IPS DF 4.7 (cell line): ENCODE results near the gene JOSD2.

Experiments used
- DNase-seq: peaks from one replicate; pipeline ENCODE4 v3.0.0-alpha.2; 2013; ENCODE audit warnings: low spot score; ENCODE audit errors: extremely low read depth

The JOSD2 gene

GRCh38 chr19:50514346-50515167 is 3.6 kb upstream of the JOSD2 start:
- DNase-seq: no peak

GRCh38 chr19:50513746-50514345 is 2.9 kb upstream of the JOSD2 start, which contains the start of gene ASPDH:
Gene ASPDH, minus strand, starts transcription at chr19:50513913. Its CDS starts 90 bp downstream, at chr19:50513823.
- DNase-seq: no peak

DNA sequence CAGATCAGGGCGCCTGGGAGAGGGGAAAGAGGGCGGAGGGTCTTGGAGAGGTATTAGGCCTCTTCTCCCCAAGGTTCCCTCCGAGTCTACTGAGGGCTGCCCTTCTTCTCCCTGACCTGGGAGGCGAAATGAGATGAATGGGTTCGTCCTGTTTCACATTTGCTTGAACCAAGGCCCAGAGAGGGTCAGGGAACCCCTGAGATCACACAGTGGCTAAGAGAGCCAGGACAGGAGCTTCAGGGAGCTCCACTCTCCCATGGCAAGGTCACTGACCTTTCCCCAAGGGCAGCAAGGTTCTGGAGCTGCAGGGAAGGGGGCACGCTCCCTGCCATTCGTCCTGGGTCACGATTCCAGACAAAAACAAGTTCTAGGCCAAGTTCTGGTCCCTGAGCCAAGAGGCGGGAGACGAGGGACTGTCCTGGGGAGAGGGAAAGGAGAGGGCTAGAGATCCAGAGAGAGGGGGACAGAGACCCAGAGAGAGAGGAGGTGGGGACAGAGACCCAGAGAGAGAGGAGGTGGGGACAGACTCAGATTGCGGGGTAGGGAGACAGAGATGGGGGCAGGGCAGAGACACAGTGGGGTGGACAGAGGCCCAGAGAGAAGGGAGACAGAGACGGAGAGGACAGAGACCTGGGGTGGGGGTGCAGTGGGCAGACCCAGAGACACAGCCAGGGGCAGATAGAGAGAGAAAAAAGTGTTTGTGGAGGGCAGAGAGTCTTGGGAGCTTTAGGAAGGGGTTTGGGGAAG is 2.2 kb upstream of the JOSD2 start:
- DNase-seq: no peak

- no peak for DNase-seq
Observed at GRCh38 chr19:50512112-50512998, 1.4 kb upstream of the JOSD2 start.

DNA sequence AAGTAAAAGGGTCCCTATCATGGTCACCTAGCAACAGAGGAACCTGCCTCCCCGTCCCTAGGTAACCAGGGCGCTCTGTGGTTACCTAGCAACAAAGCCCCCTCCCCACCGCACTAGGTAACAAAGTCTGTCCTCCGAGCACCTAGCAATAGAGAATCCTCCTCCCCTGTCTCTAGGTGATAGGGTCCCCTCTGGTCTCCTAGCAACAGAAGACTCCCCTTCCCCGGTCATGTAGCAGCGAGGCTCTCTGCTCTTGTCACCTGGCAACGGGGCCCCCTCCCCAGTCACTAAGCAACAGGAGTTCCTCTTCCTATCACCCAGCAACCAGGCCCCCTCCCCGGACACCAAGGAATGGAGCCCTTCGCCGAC is 307 bp downstream of the JOSD2 start:
- no peak for DNase-seq

GRCh38 chr19:50510121-50510670 is 795 bp downstream of the JOSD2 start:
- DNase-seq: no peak

DNA sequence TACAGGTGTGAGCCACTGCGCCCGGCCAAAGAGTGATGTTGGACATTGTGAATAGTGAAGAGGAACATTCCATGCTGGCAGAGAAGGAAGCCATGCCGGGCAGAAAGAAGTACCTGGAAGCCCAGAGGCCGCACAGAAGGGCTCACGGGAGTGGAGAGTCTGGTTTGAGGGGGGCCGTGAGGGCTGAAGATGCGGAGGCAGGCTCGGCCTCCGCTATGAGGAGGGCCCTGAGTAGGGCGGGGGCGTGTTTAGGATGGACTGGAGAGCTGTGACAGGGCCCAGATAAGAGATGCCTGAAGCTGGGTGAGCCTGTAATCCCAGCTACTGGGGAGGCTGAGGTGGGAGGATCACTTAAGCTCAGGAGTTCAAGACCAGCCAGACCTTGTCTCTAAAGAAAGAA is 1.6 kb downstream of the JOSD2 start:
- no peak for DNase-seq

DNA sequence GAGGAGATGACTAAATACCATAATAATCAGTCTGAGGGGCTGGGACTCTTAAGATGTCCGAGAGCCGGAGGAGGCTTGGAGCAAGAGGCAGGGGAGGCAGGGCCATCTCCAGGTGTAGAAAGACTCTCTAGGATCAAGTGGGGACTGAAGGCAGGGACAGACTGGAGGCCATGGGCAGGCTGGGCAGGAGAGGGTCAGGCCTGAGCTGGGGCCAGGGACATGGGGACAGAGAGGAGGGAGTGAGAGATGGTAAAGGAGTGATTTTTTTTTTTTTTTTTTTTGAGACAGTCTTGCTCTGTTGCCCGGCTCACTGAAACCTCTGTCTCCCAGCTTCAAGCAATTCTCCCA is 2.2 kb downstream of the JOSD2 start:
- DNase-seq: no peak

DNA sequence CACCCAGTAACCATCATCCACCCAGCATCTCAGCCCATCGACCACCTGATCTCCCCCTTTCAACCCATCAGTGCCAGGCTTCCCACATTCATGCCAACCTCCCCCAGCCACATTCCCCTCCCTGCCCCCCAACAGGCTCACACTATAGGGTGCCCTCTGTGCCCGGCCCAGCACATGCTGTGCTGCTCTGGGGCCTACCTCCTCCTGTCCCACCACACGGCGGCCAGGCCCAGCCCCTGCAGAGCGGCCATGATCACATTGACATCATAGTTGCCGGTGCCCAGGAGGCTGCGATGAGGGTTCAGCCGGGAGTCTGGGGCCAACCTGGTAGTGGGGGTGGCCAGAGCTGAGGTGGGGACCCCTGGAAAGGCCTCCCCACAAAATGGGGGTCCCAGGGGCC is 3.6 kb downstream of the JOSD2 start:
- no peak for DNase-seq

GRCh38 chr19:50506700-50507099 is 4.3 kb downstream of the JOSD2 start:
- DNase-seq: no peak

DNA sequence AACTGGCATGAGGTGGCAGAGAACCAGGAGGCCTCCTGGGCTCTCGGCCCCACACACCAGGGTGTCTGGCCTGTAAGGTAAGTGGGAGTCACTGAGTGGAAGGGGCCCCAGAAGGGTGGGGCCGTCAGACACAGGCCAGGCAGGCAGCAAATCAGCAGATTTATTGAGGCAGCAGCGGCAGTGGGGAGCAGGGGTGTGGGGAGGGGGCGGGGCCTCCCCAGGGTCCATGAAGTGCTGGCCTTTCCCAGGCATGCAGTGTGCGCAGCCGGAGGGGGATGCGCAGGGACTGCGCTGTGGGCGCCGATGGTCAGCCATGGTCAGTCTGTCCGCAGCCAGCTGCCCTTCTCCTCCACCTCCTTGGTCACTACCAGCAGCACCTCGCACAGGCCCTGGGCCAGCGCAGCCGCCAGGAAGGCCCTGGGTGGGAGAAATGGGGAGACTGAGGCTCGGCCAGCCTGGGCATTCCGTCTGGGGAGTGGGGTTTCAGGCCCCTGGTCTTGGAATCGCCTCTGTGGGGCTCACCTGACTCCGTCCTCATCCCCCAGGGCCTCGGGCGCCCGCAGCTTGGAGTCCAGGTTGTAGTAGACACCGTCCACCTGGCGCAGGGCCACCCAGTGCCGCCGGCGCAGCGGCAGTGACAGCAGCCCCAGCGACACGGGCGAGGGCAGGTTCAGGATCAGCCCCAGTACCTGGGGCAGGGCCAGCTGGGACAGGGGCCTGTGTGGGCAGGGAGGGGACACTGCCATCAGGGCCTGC is 5.0 kb downstream of the JOSD2 start:
- no peak for DNase-seq

DNA sequence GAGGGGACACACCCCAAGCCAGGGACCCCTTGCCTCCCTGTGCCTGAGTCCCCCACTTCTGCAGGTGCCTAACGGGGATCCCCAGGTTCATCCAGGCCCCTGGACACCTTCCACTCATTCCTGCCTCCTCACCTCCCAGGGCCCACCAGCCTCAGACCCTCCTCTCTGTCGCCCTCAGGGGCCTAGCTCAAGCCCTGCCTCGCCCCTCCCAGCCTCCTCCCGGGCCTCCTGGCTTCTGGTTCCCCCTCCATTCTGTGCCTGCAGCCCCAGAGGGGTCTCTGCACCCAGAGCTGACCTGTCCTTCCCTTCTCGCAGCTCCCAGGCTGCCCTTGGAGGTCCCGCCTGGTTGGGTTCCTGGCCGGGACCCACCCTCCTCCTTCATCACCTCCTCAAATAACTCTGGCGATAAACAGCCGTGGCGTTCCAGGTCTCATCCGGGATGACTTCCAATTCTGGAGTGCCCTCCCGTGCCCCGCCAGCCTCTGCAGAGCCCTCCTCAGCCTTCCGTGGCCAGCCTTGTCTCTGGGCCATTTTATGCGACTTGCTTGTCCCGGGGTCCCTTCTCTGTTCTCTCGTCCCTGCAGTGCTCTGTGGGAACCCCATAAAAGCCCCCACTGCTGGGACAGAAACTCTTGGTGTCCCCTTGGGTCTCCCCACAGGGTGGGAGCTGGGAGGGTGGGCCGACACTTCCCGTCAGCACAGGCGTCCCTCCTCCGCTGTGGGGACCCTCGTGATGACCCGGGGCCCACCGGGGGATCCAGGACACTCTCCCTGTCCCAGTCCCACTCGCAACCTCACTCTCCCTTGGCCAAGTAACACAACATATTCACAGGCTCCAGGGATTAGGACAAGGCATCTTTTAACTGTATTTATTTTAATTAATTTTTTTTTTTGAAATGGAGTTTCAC is 9.2 kb downstream of the JOSD2 start:
- DNase-seq: no peak

- no peak for DNase-seq
Observed at GRCh38 chr19:50501186-50501567, 9.8 kb downstream of the JOSD2 start.

GRCh38 chr19:50500753-50501151 is 10.2 kb downstream of the JOSD2 start:
- no peak for DNase-seq

DNA sequence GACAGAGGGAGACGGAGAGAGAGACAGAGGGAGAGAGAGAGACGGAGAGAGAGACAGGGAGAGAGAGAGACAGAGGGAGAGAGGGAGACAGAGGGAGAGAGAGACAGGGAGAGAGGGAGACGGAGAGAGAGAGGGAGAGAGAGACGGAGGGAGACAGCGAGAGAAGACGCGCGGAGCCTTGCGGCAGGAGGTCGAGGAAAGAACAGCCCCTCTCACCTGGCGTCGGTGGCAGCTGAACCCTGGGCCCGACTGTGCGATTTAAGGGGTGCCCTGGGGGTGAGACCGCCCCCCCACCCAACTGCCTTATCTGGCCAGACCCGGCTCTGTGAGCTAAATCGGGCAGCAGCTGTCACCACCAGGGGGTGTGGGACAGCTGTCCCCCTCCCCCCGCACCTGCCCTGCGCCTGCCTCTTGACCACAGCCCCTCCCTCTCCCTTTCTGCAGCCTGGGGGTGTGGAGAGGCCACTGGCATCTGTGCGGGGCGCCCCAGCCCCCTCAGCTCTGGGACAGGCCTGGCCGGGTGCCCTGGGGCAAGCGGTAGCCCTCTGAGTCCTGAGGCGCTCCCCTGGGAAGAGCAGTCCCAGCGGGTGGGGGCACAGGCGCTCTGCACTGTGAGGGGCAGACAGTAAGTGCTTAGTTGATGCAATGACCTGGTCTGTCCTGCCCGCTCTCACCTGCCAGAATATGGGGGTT is 10.8 kb downstream of the JOSD2 start:
- no peak for DNase-seq

DNA sequence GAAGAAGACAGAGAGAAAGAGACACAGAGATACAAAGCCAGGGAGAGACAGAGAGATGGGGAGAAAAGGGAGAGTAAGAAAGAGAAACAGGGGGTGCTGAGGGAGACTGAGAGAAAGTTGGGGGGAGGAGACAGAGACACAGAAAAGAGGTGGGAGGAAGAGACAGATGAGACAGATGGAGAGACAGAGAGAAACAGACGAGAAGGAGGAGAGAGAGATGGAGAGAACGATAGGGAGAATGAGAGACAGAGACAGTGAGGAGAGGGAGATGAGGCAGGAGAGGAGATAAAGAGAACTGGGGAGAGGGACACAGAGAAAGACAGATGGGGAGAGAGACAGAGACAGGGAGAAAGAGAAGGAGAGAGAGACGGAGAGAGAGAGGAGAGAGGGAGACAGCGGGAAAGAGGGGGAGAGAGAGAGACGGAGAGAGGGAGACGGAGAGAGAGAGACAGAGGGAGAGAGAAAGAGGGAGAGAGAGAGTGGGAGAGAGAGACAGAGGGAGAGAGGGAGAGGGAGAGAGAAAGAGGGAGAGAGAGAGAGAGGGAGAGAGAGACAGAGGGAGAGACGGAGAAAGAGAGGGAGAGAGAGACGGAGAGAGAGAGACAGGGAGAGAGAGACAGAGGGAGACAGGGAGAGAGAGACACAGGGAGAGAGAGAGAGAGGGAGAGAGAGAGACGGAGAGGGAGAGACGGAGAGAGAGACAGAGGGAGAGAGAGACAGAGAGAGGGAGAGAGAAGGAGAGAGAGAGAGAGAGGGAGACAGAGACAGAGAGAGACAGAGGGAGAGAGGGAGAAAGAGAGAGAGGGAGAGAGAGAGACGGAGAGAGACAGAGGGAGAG is 12.6 kb downstream of the JOSD2 start:
- DNase-seq: no peak

DNA sequence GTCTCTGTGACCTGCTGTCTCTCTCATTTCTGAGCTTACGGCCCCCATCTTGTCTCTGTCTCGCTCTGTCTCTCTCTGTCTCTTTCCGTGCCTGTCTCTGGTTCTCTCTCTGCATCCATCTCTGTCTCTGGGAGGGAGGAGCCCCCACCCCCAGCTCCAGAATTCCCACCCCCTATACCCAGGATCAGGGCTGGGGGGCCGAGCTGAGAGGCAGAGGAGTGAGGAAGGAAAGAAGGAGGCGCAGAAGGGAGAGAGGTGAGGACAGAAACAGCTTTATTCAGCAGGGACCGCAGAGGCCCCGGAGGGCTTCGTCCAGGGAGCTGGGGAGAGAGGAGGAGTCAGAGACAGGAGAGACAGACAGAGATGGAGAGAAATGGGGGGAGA is 14.0 kb downstream of the JOSD2 start:
- no peak for DNase-seq
